ENCODE results near the gene FNDC8. TPM values are rescaled to one million over a fixed set of nuclear protein-coding genes. Genes with fewer than 3 reads are reported as not detected.

Gene FNDC8
- polyA plus RNA-seq, 1 of the 3 experiments (the other 2 are of a cell fraction) = not detected

DNA sequence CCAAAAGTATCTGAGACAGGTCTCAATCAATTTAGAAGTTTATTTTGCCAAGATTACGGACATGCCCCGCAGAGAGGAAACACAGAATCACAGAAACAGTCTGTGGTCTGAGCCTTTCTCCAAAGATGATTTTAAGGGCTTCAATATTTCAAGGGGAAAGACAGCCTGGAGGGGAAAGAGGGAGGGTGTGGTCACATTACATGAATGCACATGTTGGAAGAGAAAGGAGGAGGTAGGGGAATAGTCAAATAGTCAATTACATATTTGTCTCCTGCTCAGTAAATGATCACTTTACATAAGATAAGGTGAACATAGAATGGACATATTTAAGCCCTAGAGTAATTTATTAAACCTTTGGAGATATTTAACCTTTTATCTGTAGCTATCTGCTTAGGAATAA lies 38.5 kb downstream of the FNDC8 start (continued):
- TF ChIP-seq SIN3A (IDR thresholded peaks at IDR 0.05; ENCODE audit: borderline replicate concordance, low read depth, low read length) (no peak), POLR2AphosphoS5 (IDR thresholded peaks at IDR 0.05; ENCODE audit: low read depth, low read length) (no peak), USF2 (IDR thresholded peaks at IDR 0.05; ENCODE audit: borderline replicate concordance, low read depth, low read length) (no peak)
- TF ChIP-seq, protein P1, sequence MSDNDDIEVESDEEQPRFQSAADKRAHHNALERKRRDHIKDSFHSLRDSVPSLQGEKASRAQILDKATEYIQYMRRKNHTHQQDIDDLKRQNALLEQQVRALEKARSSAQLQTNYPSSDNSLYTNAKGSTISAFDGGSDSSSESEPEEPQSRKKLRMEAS (IDR thresholded peaks at IDR 0.05; ENCODE audit: low read depth) = no peak

- no peaks in the 10 kb centered on the region for H4K20me1 ChIP-seq (ENCODE audit: insufficient read depth)
- peaks cover 63% of the 10 kb centered on the region for H3K27me3 ChIP-seq (ENCODE audit: insufficient read depth)
- ChIA-PET CTCF (interaction anchor here (1.4 kb wide), 1 partner anchor 10 kb away, joined by 3 read pairs; no protein-coding TSS in a partner anchor), POLR2A (no interaction called here)
- H3K79me2 ChIP-seq (ENCODE audit: insufficient read depth) = no peaks in the 10 kb centered on the region
- H3K4me2 ChIP-seq = no peak overlapping the region
- WGBS (ENCODE audit: low lambda C conversion rate) = 21% methylated on average over 13 of the region's 13 CpGs
- H3K4me1 ChIP-seq (ENCODE audit: control insufficient read depth in 1 of 2, insufficient read depth in 2 of 2, low read depth in 1 of 2, low read length in 1 of 2) = no peaks in the 10 kb centered on the region
- no peak overlapping the region for H2AFZ ChIP-seq (ENCODE audit: low read depth)
- no peak overlapping the region for H3K27ac ChIP-seq (ENCODE audit: low read depth in 2 of 2, low read length in 1 of 2)
- no peak overlapping the region for H3K4me3 ChIP-seq (ENCODE audit: low read depth in 2 of 2, low read length in 1 of 2)
- no peak for DNase-seq
- H3K36me3 ChIP-seq (replicated peaks in 1 of 2; ENCODE audit: control insufficient read depth in 1 of 2, insufficient read depth in 2 of 2, low read length in 1 of 2) = no peaks in the 10 kb centered on the region
- no peaks in the 10 kb centered on the region for H3F3A ChIP-seq (replicated peaks; ENCODE audit: insufficient read depth)
- H3K9me3 ChIP-seq = no peaks in the 10 kb centered on the region
- H3K9me2 ChIP-seq = 0 out of 2 replicates have a peak, but pooled peaks cover 3% of the 10 kb centered on the region
- no peak overlapping the region for H3K9ac ChIP-seq
- TF ChIP-seq ELF1 (IDR thresholded peaks at IDR 0.05) (no peak), FOXJ3 (CRISPR knock-in tag; IDR thresholded peaks at IDR 0.05) (no peak), EP300 (IDR thresholded peaks at IDR 0.05; ENCODE audit: borderline replicate concordance in 1 of 2, low read depth in 1 of 2, low read length in 1 of 2) (no peak), MXI1 (IDR thresholded peaks at IDR 0.05; ENCODE audit: low read depth, low read length) (no peak), NFIC (IDR thresholded peaks at IDR 0.05; ENCODE audit: borderline replicate concordance) (no peak), GABPA (IDR thresholded peaks at IDR 0.05; ENCODE audit: low read depth) (no peak), GATA2 (CRISPR knock-in tag; IDR thresholded peaks at IDR 0.05) (no peak), YY1 (IDR thresholded peaks at IDR 0.05; ENCODE audit: low read depth) (no peak), SMC3 (IDR thresholded peaks at IDR 0.05; ENCODE audit: low read depth, low read length) (no peak), TCF12 (IDR thresholded peaks at IDR 0.05) (no peak), SIN3A (IDR thresholded peaks at IDR 0.05; ENCODE audit: borderline replicate concordance, low read depth, low read length) (no peak), CHD2 (IDR thresholded peaks at IDR 0.05; ENCODE audit: low read length, partially characterized antibody) (no peak), NRF1 (IDR thresholded peaks at IDR 0.05; ENCODE audit: low read depth, low read length) (no peak), FOSL2 (IDR thresholded peaks at IDR 0.05; ENCODE audit: borderline replicate concordance, low read depth) (no peak), USF1 (IDR thresholded peaks at IDR 0.05; ENCODE audit: borderline replicate concordance, low read depth) (no peak), TEAD4 (IDR thresholded peaks at IDR 0.05; ENCODE audit: borderline replicate concordance, insufficient read depth) (no peak), MEF2A (IDR thresholded peaks at IDR 0.05; ENCODE audit: borderline replicate concordance, low read depth) (no peak)
- TF ChIP-seq, protein P2, sequence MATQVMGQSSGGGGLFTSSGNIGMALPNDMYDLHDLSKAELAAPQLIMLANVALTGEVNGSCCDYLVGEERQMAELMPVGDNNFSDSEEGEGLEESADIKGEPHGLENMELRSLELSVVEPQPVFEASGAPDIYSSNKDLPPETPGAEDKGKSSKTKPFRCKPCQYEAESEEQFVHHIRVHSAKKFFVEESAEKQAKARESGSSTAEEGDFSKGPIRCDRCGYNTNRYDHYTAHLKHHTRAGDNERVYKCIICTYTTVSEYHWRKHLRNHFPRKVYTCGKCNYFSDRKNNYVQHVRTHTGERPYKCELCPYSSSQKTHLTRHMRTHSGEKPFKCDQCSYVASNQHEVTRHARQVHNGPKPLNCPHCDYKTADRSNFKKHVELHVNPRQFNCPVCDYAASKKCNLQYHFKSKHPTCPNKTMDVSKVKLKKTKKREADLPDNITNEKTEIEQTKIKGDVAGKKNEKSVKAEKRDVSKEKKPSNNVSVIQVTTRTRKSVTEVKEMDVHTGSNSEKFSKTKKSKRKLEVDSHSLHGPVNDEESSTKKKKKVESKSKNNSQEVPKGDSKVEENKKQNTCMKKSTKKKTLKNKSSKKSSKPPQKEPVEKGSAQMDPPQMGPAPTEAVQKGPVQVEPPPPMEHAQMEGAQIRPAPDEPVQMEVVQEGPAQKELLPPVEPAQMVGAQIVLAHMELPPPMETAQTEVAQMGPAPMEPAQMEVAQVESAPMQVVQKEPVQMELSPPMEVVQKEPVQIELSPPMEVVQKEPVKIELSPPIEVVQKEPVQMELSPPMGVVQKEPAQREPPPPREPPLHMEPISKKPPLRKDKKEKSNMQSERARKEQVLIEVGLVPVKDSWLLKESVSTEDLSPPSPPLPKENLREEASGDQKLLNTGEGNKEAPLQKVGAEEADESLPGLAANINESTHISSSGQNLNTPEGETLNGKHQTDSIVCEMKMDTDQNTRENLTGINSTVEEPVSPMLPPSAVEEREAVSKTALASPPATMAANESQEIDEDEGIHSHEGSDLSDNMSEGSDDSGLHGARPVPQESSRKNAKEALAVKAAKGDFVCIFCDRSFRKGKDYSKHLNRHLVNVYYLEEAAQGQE (IDR thresholded peaks at IDR 0.05; ENCODE audit: low read depth, low read length) = no peak
These were observed 39.2 kb downstream of the FNDC8 start for GRCh38 chr17:35160354-35161201.
